OCI-LY7 (cell line): ENCODE measurements around the gene TRABD2B.

Experiments used
- CTCF ChIP-seq: fragments of 200-600 bp; sonication (generic); conservative IDR thresholded peaks from 2 replicates; pipeline ENCODE4 v1.5.1; 2014; ENCODE audit warnings: mild to moderate bottlenecking, antibody characterized with exemption, low read length, moderate library complexity, mixed read lengths
- EZH2phosphoT487 ChIP-seq: fragments of 200-600 bp; sonication (generic); IDR thresholded peaks from 2 replicates; pipeline ENCODE4 v1.6.1; 2018; ENCODE audit warnings: low read depth, borderline replicate concordance, mild to moderate bottlenecking, mixed run types, antibody characterized with exemption, low read length, moderate library complexity, mixed read lengths

GRCh38 chr1:48001696-48002095 is 4.5 kb upstream of the TRABD2B start:
- TF ChIP-seq CTCF (no peak), EZH2phosphoT487 (no peak)
